Activated B cell treated with CpG ODN at 0.5 μM for 24 hours (primary cell): ENCODE results near the gene HDGFL3. TPM values are rescaled to one million over a fixed set of nuclear protein-coding genes. Genes with fewer than 3 reads are reported as not detected.

Experiments used
- ATAC-seq: fragments of 200-7000 bp; cut with Tn5 transposase; one replicate; pipeline ENCODE4 v1.10.0; 2021; ENCODE audit warnings: low read depth, mild to moderate bottlenecking, moderate library complexity
- CTCF ChIA-PET: fragments of 350-600 bp; sonication (Branson Sonifier 250); formaldehyde crosslinking; loops from one replicate; lab custom pipeline; 2021; ENCODE audit warnings: antibody characterized with exemption; lab: Charles Lee
- POLR2A ChIA-PET: fragments of 350-600 bp; sonication (Branson Sonifier 250); formaldehyde crosslinking; loops from one replicate; lab custom pipeline; 2021; ENCODE audit warnings: antibody characterized with exemption; lab: Charles Lee
- DNase-seq: peaks from one replicate; pipeline ENCODE4 v3.0.0; 2022
- H3K27ac Mint-ChIP-seq: one replicate; pipeline ENCODE4 v1.8.0; 2020; ENCODE audit warnings: mixed read lengths
- H3K27me3 Mint-ChIP-seq: one replicate; pipeline ENCODE4 v1.8.0; 2021; ENCODE audit warnings: mixed read lengths
- H3K36me3 Mint-ChIP-seq: one replicate; pipeline ENCODE4 v1.8.0; 2021; ENCODE audit warnings: low read depth, mixed read lengths
- H3K4me1 Mint-ChIP-seq: one replicate; pipeline ENCODE4 v1.8.0; 2021; ENCODE audit warnings: mixed read lengths
- H3K4me3 Mint-ChIP-seq: one replicate; pipeline ENCODE4 v1.8.0; 2020; ENCODE audit warnings: mild to moderate bottlenecking, mixed read lengths
- H3K9me3 Mint-ChIP-seq: one replicate; pipeline ENCODE4 v1.8.0; 2020; ENCODE audit warnings: mixed read lengths
- CTCF ChIP-seq: fragments of 200-600 bp; IDR thresholded peaks from one replicate; pipeline ENCODE4 v1.8.0; 2022; ENCODE audit warnings: antibody characterized with exemption, mild to moderate bottlenecking
- intact Hi-C: fragments of 100-400 bp; cut with micrococcal nuclease; formaldehyde crosslinking; loops from one replicate; pipeline ENCODE4 v1.15.1; 2024
- total RNA-seq: library from RNA; stranded (reverse); gene quantifications from 2 replicates; pipeline ENCODE4 v1.2.3, GENCODE V29; 2022

The HDGFL3 gene
- total RNA-seq, 1 donor from 2014 or later, result 1.8 TPM

- DNase-seq (no peak), ATAC-seq (no peak)
- Mint-ChIP-seq H3K27me3 (no peaks in the 10 kb centered on the region), H3K36me3 (no peaks in the 10 kb centered on the region), H3K4me1 (no peaks in the 10 kb centered on the region), H3K27ac (no peak overlapping the region), H3K4me3 (no peak overlapping the region), H3K9me3 (no peaks in the 10 kb centered on the region)
- CTCF ChIA-PET, result no interaction called here
- intact Hi-C loops, result no loop called here
- no peak for TF ChIP-seq CTCF
- POLR2A ChIA-PET, result interaction anchor here (0.6 kb wide), 1 partner anchor 54 kb away, joined by 4 read pairs; no protein-coding TSS in a partner anchor
Observed at GRCh38 chr15:83115831-83116565, 91.6 kb downstream of the HDGFL3 start.

- H3K4me1 Mint-ChIP-seq, result no peaks in the 10 kb centered on the region
- ATAC-seq (no peak), DNase-seq (no peak)
- H3K27ac Mint-ChIP-seq, result no peak overlapping the region
- CTCF ChIA-PET, result no interaction called here
- H3K36me3 Mint-ChIP-seq, result no peaks in the 10 kb centered on the region
- H3K9me3 Mint-ChIP-seq, result no peaks in the 10 kb centered on the region
- intact Hi-C loops, result no loop called here
- POLR2A ChIA-PET, result no interaction called here
- no peak for TF ChIP-seq CTCF
- no peak overlapping the region for H3K4me3 Mint-ChIP-seq
- no peaks in the 10 kb centered on the region for H3K27me3 Mint-ChIP-seq
Observed at GRCh38 chr15:83115410-83115809, 92.2 kb downstream of the HDGFL3 start.

- Mint-ChIP-seq H3K4me1 (no peaks in the 10 kb centered on the region), H3K27me3 (no peaks in the 10 kb centered on the region), H3K9me3 (no peaks in the 10 kb centered on the region), H3K4me3 (no peak overlapping the region), H3K27ac (no peak overlapping the region), H3K36me3 (no peaks in the 10 kb centered on the region)
- DNase-seq (no peak), ATAC-seq (no peak)
- intact Hi-C loops, result no loop called here
- CTCF ChIA-PET, result interaction anchor here (0.6 kb wide), 1 partner anchor 900 kb away, joined by 4 read pairs; no protein-coding TSS in a partner anchor
- no peak for TF ChIP-seq CTCF
- POLR2A ChIA-PET, result no interaction called here
Observed at GRCh38 chr15:83114856-83115255, 92.8 kb downstream of the HDGFL3 start.

- Mint-ChIP-seq H3K4me3 (no peak overlapping the region), H3K36me3 (no peaks in the 10 kb centered on the region), H3K9me3 (no peaks in the 10 kb centered on the region), H3K4me1 (peaks cover 2% of the 10 kb centered on the region), H3K27ac (no peak overlapping the region), H3K27me3 (no peaks in the 10 kb centered on the region)
- ATAC-seq, result no peak
- intact Hi-C loops, result no loop called here
- CTCF ChIA-PET, result interaction anchor here (0.6 kb wide), 1 partner anchor 900 kb away, joined by 4 read pairs; no protein-coding TSS in a partner anchor
- no peak for DNase-seq
- POLR2A ChIA-PET, result no interaction called here
- TF ChIP-seq CTCF, result no peak
Observed at GRCh38 chr15:83113881-83114674, 93.5 kb downstream of the HDGFL3 start.

GRCh38 chr15:83112956-83113299 is 94.7 kb downstream of the HDGFL3 start:
- intact Hi-C loops, result no loop called here
- H3K27ac Mint-ChIP-seq, result no peak overlapping the region
- no peak overlapping the region for H3K4me3 Mint-ChIP-seq
- H3K4me1 Mint-ChIP-seq, result peaks cover 13% of the 10 kb centered on the region
- ATAC-seq (no peak), DNase-seq (no peak)
- ChIA-PET POLR2A (no interaction called here), CTCF (no interaction called here)
- H3K9me3 Mint-ChIP-seq, result no peaks in the 10 kb centered on the region
- TF ChIP-seq CTCF, result no peak
- H3K27me3 Mint-ChIP-seq, result peaks cover 4% of the 10 kb centered on the region
- no peaks in the 10 kb centered on the region for H3K36me3 Mint-ChIP-seq
